NK-92 (cell line): ENCODE results near the gene RASAL1.
"Not testable (repeated sequence)": the region's sequence is repeated elsewhere in the genome, so short reads cannot be mapped to it uniquely, and the experiment has no call there.

Experiments used
- DNase-seq: peaks from one replicate; lab custom pipeline; 2025; ENCODE audit not compliant: unreplicated experiment; lab: John Stamatoyannopoulos, UW

RASAL1 gene

DNA sequence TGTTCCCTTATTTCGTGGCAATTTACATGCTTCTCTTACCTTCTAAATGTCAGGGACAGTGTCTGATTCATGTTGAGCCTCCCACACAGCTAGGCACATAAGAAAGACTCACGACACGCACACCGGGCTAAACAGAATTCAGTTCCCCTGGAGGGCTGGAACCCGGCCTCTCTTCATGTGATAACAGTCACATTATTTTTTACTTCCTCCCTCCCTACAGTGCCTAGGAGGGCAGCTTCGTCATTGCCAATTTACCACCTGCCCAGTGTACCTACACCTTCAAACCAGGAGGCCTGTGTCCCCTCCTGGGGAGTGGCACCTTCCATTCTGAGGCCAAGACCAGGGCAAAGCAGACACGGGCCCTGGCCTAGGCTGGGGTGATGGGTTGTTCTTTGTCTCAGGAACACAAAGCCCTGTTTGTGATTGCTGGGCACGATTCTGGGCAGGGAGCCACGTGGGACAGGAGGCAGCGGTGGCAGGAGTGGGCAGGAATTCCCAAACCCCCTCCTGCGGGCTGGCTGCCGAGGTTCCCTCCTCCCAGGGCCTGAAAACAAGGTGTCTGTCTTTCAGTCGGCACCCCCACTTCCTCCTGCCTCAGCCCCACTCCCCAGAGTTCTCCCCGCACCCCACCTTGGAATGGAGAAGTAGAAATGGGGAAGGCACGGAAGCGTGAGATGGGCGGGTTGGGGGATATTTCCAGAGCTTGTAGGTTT, 6.8 kb upstream of the RASAL1 start:
- no peak for DNase-seq

DNA sequence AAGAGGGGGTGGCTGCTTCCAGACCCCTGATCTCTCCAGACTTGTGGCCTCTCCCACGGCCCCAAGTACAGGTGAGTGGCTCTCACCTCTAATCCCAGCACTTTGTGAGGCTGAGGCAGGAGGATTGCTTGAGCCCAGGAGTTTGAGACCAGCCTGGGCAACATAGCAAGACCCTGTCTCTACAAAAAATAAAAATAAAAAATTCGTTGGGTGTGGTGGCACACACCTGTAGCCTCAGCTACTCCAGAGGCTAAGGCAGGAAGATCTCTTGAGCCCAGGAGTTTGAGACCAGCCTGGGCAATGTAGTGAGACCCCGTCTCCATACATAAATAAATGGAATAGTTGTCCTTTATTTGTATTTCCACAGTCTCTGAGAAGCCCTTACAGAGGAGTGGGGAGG, 6.2 kb upstream of the RASAL1 start:
- not testable (repeated sequence) for DNase-seq

DNA sequence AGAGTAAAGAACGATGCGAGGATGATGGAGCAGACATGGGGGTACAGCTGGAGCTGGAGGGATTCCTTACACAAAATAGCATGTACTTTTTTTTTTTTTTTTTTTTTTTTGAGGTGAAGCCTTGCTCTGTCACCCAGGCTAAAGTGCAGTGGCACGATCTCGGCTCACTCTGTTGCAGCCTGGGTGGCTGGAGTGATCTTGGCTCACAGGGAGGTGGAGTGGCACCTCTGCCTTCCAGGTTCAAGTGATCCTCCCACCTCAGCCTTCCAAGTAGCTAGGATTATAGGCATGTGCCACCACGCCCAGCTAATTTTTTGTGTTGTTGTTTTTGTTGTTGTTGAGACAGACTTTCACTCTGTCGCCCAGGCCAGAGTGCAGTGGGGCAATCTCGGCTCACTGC, 5.1 kb upstream of the RASAL1 start:
- no peak for DNase-seq

DNA sequence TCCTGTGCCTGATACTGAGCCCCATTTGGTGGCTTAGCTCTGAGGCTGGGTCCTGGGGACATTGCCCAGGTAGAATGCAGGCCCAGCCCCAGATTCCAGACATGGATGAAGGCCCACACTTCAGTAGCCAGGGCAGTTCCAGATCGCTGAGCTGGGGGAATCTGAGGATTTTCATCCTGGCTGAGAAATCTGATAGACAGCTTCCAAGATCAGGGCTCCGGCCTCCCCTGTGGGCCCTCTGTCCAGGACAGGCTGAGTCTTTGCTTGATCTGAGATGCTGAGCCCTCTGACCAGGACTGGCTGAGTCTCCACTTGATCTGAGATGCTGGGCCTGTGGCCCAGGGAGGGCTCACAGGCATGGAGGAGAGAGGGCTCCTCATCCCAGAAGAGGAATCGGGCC, 3.3 kb upstream of the RASAL1 start:
- no peak for DNase-seq

DNA sequence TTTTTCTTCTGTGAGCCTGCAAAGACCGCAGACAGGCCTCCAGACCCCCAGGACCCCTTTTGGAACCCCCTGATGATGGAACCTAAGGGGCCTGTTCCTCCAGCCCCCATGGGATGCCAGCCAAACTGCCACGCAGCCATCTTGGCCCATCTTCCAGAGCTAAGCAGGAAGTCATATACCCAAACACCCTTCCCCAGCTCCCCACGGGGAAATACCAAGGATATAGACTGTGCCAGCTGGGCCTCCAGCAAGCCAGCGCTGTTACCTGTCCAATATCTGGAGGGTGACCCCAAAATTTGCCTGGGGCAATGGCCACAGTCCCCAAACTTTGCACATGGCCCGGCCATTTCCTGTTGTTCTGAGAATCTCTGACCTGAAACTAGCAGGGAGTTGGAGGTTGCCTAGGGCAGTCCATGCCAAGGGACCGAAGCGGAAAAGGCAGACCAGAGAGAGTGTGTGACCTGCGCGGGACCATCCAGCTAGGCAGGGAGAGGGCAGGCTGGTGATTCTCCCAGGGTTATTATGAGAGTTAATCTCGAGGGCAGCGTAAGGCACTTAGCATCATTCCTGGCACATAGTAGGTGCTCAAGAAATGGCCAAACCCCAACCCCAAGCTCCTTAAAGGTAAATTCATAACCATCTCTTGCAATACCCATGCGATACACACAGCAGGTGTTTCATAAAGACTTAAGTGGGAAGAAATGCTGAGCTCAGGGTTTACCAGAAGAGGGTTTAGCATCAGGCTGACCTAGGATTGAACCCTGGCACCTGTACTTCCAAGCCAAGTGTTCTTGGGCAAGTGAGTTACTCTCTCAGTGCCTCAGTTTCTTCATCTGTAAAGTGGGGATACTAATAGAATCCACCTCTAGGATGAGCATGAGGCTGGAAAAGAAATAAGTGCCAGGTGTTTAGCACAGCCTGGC, 2.6 kb upstream of the RASAL1 start:
- no peak for DNase-seq

GRCh38 chr12:113136990-113137511, 1.5 kb upstream of the RASAL1 start:
- no peak for DNase-seq

GRCh38 chr12:113136128-113136989, 798 bp upstream of the RASAL1 start:
- no peak for DNase-seq

DNA sequence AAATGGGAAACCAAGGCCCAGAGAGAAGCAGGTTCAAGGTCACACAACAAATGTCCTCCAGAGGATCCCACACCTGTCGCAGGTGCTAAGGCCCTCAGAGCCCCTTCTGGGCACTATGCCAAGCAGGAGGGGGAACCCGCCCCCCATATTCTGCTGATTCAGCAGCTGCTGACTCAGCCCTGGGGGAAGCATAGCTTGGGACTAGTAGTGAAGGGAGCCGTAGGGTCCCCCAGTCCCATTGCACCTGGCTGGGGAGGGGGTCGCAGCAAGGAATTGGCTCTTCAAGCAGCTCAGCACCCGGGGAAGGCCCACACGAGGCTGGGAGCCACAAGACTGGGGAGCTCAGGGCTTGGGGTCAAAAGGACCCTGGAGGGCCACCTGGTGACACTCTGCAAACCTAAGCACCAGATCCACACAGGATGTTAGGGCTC, 1.0 kb downstream of the RASAL1 start:
- no peak for DNase-seq

- no peak for DNase-seq
Observed at GRCh38 chr12:113134071-113134470, 1.5 kb downstream of the RASAL1 start.

DNA sequence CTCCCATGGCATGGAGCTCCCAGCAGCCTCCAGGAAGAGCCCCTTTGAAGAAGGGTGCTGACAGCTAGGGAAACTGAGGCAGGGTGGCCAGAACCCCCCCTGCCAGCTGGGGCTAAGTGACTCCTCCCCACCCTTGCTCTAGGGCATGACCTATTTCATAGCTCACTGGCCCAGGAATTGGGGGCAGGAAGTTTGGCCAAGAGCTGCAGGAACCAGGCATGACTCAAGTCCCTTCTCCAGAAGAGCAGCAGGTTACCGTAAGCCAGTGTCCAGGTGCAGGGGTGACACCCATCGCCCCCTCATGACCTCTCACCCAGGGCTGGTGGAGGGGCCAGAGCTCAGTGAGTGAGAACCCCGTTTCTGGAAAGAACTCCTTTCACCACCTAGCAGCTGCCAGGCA, 1.9 kb downstream of the RASAL1 start:
- DNase-seq = no peak

DNA sequence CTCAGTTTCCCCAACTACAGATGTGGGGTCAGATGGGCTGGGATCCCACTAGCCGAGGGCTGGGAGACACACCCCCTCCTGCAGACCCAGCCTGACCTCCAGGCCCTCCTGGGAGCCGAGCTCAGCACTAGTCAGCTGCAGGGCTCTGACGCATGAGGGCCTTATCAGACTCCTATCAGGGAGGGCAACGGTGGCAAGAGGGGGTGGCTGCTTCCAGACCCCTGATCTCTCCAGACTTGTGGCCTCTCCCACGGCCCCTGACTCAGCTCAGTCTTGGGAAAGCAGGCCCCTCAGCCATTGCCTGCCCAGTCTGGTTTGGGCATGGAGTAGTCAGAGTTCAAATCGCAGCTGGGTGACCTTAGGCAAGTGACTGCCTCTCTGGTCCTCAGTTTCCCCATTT, 2.5 kb downstream of the RASAL1 start:
- no peak for DNase-seq

DNA sequence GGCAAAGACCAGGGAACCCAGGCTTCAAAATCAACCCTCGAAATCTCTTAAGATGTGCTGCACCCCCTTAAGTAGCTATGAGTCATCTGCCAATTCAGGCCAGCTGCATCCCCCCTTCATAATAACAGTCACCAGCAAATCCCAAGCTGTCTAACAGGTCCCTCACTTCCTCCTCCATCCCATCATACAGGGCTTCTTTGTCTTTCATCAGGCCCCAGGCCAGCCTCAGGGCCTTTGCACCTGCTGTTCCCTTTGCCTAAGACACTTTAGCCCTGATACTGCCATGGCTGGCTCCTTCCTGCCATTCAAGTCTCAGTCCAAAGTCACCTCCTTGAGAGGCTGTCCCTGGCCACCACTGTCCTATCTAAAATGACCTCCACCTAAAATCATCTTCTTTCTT, 4.0 kb downstream of the RASAL1 start:
- DNase-seq = no peak

- DNase-seq = no peak
Observed at GRCh38 chr12:113130457-113131135, 5.0 kb downstream of the RASAL1 start.

DNA sequence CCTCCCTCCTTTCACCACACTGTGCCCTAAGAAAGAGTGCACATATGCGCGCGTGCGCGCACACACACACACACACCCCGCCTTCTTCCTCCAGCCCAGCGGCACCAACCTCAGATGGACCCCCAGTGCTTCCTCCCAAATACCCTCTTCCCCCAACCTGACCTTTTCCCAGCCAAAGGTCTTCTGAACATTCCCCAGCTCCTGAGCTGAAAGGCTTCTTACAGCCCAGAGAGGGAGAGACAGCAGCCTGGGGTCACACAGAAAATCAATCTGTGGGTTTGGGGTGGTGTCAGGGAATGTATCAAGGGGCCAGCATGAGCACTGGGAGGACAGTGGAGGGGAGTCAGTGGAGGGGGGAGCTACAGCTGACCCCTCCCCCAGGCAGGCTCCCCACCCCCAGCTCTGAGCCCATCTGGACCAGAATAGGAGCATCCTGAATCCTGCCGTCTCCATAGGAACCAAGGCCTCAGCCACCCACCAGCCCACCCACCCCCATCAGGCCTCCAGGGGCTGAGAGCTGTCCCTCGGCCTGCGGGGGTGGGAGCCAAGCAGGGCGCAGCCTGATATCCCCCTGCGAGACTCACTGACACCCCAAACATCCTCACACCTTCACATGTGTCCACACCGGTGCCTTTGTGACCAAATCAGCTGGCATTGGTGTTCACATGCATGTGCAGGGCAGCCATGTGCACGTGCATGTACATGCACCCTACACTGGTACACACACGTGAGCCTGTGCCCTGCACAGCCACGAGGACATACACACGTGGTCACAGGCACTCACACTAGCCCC, 5.7 kb downstream of the RASAL1 start:
- no peak for DNase-seq

- no peak for DNase-seq
Observed at GRCh38 chr12:113128802-113129663, 6.5 kb downstream of the RASAL1 start.

GRCh38 chr12:113127791-113128199, 7.8 kb downstream of the RASAL1 start:
- no peak for DNase-seq

GRCh38 chr12:113120670-113121370, 14.7 kb downstream of the RASAL1 start:
- no peak for DNase-seq

- no peak for DNase-seq
Observed at GRCh38 chr12:113119980-113120669, 15.4 kb downstream of the RASAL1 start.
